Measurements from ENCODE around the gene C10orf90. TPM values are rescaled to one million over a fixed set of nuclear protein-coding genes. Genes with fewer than 3 reads are reported as not detected.

The C10orf90 gene
- total and polyA plus RNA-seq, 3 donors from 2014 or later, result 4.3 to 17.6 (median 10.3) TPM

- WGBS, 2 donors, result 77% methylated on average over 5 of the region's 5 CpGs
- Histone ChIP-seq H3K27ac (no peak overlapping the region), H3K9me3 (no peaks in the 10 kb centered on the region), H3K4me1 (no peaks in the 10 kb centered on the region), H3K36me3 (ENCODE audit: low read depth, missing control alignments) (no peaks in the 10 kb centered on the region), H3K27me3 (no peaks in the 10 kb centered on the region), H3K4me3 (no peak overlapping the region)
- intact Hi-C loops (cut with DNase I; ENCODE audit: low total_unique reads), result no loop called here
- TF ChIP-seq POLR2A (IDR thresholded peaks at IDR 0.05) (no peak), CTCF (IDR thresholded peaks at IDR 0.05) (no peak)
- DNase-seq, result no peak
Observed at GRCh38 chr10:126663880-126664279, 6.6 kb downstream of the C10orf90 start.

- H3K4me3 ChIP-seq, result no peak overlapping the region
- DNase-seq, result no peak
- no peaks in the 10 kb centered on the region for H3K9me3 ChIP-seq
- H3K27ac ChIP-seq, result no peak overlapping the region
- TF ChIP-seq CTCF (IDR thresholded peaks at IDR 0.05) (no peak), POLR2A (IDR thresholded peaks at IDR 0.05) (no peak)
- H3K36me3 ChIP-seq (ENCODE audit: low read depth, missing control alignments), result no peaks in the 10 kb centered on the region
- intact Hi-C loops (cut with DNase I; ENCODE audit: low total_unique reads), result no loop called here
- no peaks in the 10 kb centered on the region for H3K27me3 ChIP-seq
- H3K4me1 ChIP-seq, result no peaks in the 10 kb centered on the region
- 84 to 87% methylated on average over 9 of the region's 9 CpGs for WGBS, 2 donors
Observed at GRCh38 chr10:126663328-126663727, 7.2 kb downstream of the C10orf90 start.

GRCh38 chr10:126661841-126662515, 8.5 kb downstream of the C10orf90 start:
- Histone ChIP-seq H3K27ac (no peak overlapping the region), H3K9me3 (no peaks in the 10 kb centered on the region), H3K36me3 (ENCODE audit: low read depth, missing control alignments) (no peaks in the 10 kb centered on the region), H3K4me3 (no peak overlapping the region), H3K4me1 (no peaks in the 10 kb centered on the region), H3K27me3 (no peaks in the 10 kb centered on the region)
- DNase-seq, result no peak
- 66 to 77% methylated on average over 4 of the region's 4 CpGs for WGBS, 2 donors
- TF ChIP-seq CTCF (IDR thresholded peaks at IDR 0.05) (no peak), POLR2A (IDR thresholded peaks at IDR 0.05) (no peak)
- intact Hi-C loops (cut with DNase I; ENCODE audit: low total_unique reads), result no loop called here

GRCh38 chr10:126661356-126661755, 9.1 kb downstream of the C10orf90 start:
- no peak for TF ChIP-seq CTCF (IDR thresholded peaks at IDR 0.05)
- TF ChIP-seq POLR2A (IDR thresholded peaks at IDR 0.05), result no peak
- 63 to 73% methylated on average over 1 of the region's 1 CpG for WGBS, 2 donors
- no peaks in the 10 kb centered on the region for H3K9me3 ChIP-seq
- DNase-seq, result no peak
- no peaks in the 10 kb centered on the region for H3K4me1 ChIP-seq
- no peaks in the 10 kb centered on the region for H3K27me3 ChIP-seq
- intact Hi-C loops (cut with DNase I; ENCODE audit: low total_unique reads), result no loop called here
- no peak overlapping the region for H3K27ac ChIP-seq
- H3K36me3 ChIP-seq (ENCODE audit: low read depth, missing control alignments), result no peaks in the 10 kb centered on the region
- H3K4me3 ChIP-seq, result no peak overlapping the region

GRCh38 chr10:126659750-126660149, 10.7 kb downstream of the C10orf90 start:
- no peaks in the 10 kb centered on the region for H3K27me3 ChIP-seq
- DNase-seq, result no peak
- H3K4me1 ChIP-seq, result no peaks in the 10 kb centered on the region
- intact Hi-C loops (cut with DNase I; ENCODE audit: low total_unique reads), result no loop called here
- no peak overlapping the region for H3K4me3 ChIP-seq
- TF ChIP-seq POLR2A (IDR thresholded peaks at IDR 0.05), result no peak
- no peak for TF ChIP-seq CTCF (IDR thresholded peaks at IDR 0.05)
- H3K36me3 ChIP-seq (ENCODE audit: low read depth, missing control alignments), result no peaks in the 10 kb centered on the region
- no peaks in the 10 kb centered on the region for H3K9me3 ChIP-seq
- H3K27ac ChIP-seq, result no peak overlapping the region
- 73 to 75% methylated on average over 4 of the region's 4 CpGs for WGBS, 2 donors

Measured in testis (tissue), 3 donors.